Suprapubic skin (tissue), 4 donors: ENCODE measurements around the gene UBE2G1. TPM values are rescaled to one million over a fixed set of nuclear protein-coding genes. Genes with fewer than 3 reads are reported as not detected.

Experiments
- DNase-seq, 2 donors: peaks; one replicate each; pipeline ENCODE4 v3.0.0-alpha.2; 2019; ENCODE audit warnings: low spot score in 2 of 2
- H3K27ac ChIP-seq: fragments of 200-600 bp; sonication (generic); one replicate; pipeline ENCODE4 v1.5.1; 2019
- H3K27me3 ChIP-seq: fragments of 200-600 bp; sonication (generic); one replicate; pipeline ENCODE4 v1.5.1; 2019
- H3K36me3 ChIP-seq: fragments of 200-600 bp; sonication (generic); one replicate; pipeline ENCODE4 v1.5.1; 2019
- H3K4me1 ChIP-seq: fragments of 200-600 bp; sonication (generic); one replicate; pipeline ENCODE4 v1.5.1; 2019
- H3K4me3 ChIP-seq: fragments of 200-600 bp; sonication (generic); one replicate; pipeline ENCODE4 v1.5.1; 2019; ENCODE audit warnings: mild to moderate bottlenecking
- H3K9me3 ChIP-seq: fragments of 200-600 bp; sonication (generic); one replicate; pipeline ENCODE4 v1.5.1; 2019
- CTCF ChIP-seq, 2 donors: fragments of 200-600 bp in 1 of 2; fragments of 450-650 bp in 1 of 2; sonication (generic) in 1 of 2; IDR thresholded peaks; one replicate each; pipeline ENCODE4 v1.5.1; 2016 to 2019; ENCODE audit warnings: antibody characterized with exemption in 2 of 2, mild to moderate bottlenecking in 1 of 2, moderate library complexity in 1 of 2
- EP300 ChIP-seq: sonication (generic); formaldehyde crosslinking; IDR thresholded peaks from one replicate; pipeline ENCODE4 v1.6.1; 2017; ENCODE audit warnings: antibody characterized with exemption
- POLR2A ChIP-seq, 2 donors: fragments of 450-650 bp; IDR thresholded peaks; one replicate each; pipeline ENCODE4 v1.6.1; 2017; ENCODE audit warnings: antibody characterized with exemption in 2 of 2, mild to moderate bottlenecking in 2 of 2, moderate library complexity in 2 of 2
- POLR2AphosphoS5 ChIP-seq, 3 donors: sonication (generic); formaldehyde crosslinking; IDR thresholded peaks; one replicate each; pipeline ENCODE4 v1.6.1; 2017; ENCODE audit warnings: antibody characterized with exemption in 3 of 3
- WGBS: methylation state at CpG from one replicate; pipeline ENCODE4 v1.1.5; 2018; 5-methylcytosine and 5-hydroxymethylcytosine counted together
- total RNA-seq, 4 donors: library from RNA; depleted of rRNA; stranded (reverse); fragments of >200 nt; gene quantifications; one replicate each; pipeline ENCODE4 v1.1.0, GENCODE V29; 2016

Gene UBE2G1
- total RNA-seq, 4 donors from 2014 or later: 53.4 to 75.4 (median 67.4) TPM

DNA sequence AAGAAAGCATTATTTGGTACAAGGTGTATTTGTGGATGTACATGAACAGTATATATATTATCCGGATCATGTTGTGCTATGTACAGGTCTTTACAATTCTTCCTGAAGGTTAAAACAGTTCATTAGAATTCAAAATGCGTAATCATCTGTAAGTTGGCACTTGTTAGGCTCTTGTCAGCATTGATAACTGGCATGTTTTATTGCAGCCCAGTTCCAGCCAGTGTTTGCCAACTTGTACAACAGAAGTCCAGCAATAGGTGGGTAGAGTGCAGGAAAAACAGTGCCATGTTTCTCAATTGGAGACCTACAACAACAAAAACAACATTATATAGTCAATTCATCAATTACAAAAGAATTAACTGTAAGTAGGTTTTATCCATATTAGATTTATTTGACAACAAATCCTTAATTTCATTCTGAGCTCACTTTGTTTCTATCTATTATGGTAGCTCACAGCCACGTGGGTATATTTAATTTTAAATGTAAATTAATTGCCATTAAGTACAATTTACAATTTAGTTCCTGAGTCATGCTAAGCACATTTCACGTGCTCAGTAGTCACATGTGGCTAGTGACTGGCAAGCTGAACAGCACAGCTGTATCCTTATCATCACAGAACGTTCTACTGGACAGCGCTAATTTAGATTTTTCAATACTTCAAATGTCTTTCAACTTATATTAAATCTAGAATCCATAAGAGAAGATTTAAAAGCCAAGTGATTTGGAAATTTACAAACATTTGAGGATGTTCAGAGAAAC is 94.1 kb downstream of the UBE2G1 start:
- TF ChIP-seq POLR2A (IDR thresholded peaks at IDR 0.05) (no peak), EP300 (no peak), CTCF (IDR thresholded peaks at IDR 0.05) (no peak), POLR2AphosphoS5 (IDR thresholded peaks at IDR 0.05) (no peak)
- no peaks in the 10 kb centered on the region for H3K27me3 ChIP-seq
- peaks cover 23% of the 10 kb centered on the region for H3K36me3 ChIP-seq
- no peak overlapping the region for H3K4me3 ChIP-seq
- no peak for DNase-seq
- no peaks in the 10 kb centered on the region for H3K9me3 ChIP-seq
- WGBS: 71% methylated on average over 6 of the region's 6 CpGs
- peaks cover 3% of the 10 kb centered on the region for H3K4me1 ChIP-seq
- H3K27ac ChIP-seq: no peak overlapping the region

GRCh38 chr17:4270736-4271135 is 95.7 kb downstream of the UBE2G1 start:
- 64% methylated on average over 3 of the region's 3 CpGs for WGBS
- Histone ChIP-seq H3K4me1 (peaks cover 3% of the 10 kb centered on the region), H3K27me3 (no peaks in the 10 kb centered on the region), H3K9me3 (no peaks in the 10 kb centered on the region), H3K4me3 (no peak overlapping the region), H3K36me3 (peaks cover 18% of the 10 kb centered on the region), H3K27ac (no peak overlapping the region)
- DNase-seq: no peak
- no peak for TF ChIP-seq CTCF (IDR thresholded peaks at IDR 0.05)
- no peak for TF ChIP-seq POLR2A (IDR thresholded peaks at IDR 0.05)
- no peak for TF ChIP-seq EP300
- TF ChIP-seq POLR2AphosphoS5 (IDR thresholded peaks at IDR 0.05): no peak

GRCh38 chr17:4269915-4270314 is 96.6 kb downstream of the UBE2G1 start:
- Histone ChIP-seq H3K9me3 (no peaks in the 10 kb centered on the region), H3K27ac (no peak overlapping the region), H3K27me3 (no peaks in the 10 kb centered on the region), H3K36me3 (peaks cover 18% of the 10 kb centered on the region), H3K4me1 (peaks cover 3% of the 10 kb centered on the region), H3K4me3 (no peak overlapping the region)
- 90% methylated on average over 4 of the region's 4 CpGs for whole genome bisulfite sequencing
- TF ChIP-seq EP300 (no peak), CTCF (IDR thresholded peaks at IDR 0.05) (no peak)
- no peak for DNase-seq

DNA sequence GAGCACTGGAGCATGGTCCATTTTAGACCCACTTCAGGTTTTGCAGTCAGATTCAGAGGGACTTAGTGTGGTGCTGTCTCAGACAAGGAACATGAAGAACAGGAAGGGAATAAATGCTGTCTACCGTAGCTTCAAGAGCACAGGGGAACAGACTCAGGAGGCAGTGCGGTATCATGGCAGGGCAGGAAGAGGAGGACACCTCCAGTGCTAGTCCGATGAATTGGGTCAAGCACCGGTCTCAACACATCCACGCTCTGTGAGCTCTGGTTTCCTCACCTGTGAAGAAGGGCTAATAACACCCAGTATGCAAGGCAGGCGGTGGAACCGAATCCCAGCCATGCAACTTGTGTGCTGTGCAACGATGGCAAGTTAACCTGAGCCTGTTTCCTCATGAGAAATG is 99.1 kb downstream of the UBE2G1 start:
- 95% methylated on average over 8 of the region's 8 CpGs for WGBS

More for the DNA sequence above, 99.1 kb downstream of the UBE2G1 start:
- no peak for TF ChIP-seq POLR2AphosphoS5 (IDR thresholded peaks at IDR 0.05)
- TF ChIP-seq CTCF (IDR thresholded peaks at IDR 0.05): no peak
- TF ChIP-seq POLR2A (IDR thresholded peaks at IDR 0.05): no peak
- TF ChIP-seq EP300: no peak
- Histone ChIP-seq H3K9me3 (no peaks in the 10 kb centered on the region), H3K27ac (no peak overlapping the region), H3K36me3 (peaks cover 18% of the 10 kb centered on the region), H3K27me3 (no peaks in the 10 kb centered on the region), H3K4me1 (peaks cover 17% of the 10 kb centered on the region), H3K4me3 (no peak overlapping the region)
- DNase-seq: no peak
